Superior temporal gyrus (tissue), 1 donor: ENCODE data around the gene EPHB6.

Experiments used
- DNase-seq: peaks from one replicate; pipeline ENCODE4 v3.0.0-alpha.2; 2016; ENCODE audit errors: extremely low spot score

Gene EPHB6

DNA sequence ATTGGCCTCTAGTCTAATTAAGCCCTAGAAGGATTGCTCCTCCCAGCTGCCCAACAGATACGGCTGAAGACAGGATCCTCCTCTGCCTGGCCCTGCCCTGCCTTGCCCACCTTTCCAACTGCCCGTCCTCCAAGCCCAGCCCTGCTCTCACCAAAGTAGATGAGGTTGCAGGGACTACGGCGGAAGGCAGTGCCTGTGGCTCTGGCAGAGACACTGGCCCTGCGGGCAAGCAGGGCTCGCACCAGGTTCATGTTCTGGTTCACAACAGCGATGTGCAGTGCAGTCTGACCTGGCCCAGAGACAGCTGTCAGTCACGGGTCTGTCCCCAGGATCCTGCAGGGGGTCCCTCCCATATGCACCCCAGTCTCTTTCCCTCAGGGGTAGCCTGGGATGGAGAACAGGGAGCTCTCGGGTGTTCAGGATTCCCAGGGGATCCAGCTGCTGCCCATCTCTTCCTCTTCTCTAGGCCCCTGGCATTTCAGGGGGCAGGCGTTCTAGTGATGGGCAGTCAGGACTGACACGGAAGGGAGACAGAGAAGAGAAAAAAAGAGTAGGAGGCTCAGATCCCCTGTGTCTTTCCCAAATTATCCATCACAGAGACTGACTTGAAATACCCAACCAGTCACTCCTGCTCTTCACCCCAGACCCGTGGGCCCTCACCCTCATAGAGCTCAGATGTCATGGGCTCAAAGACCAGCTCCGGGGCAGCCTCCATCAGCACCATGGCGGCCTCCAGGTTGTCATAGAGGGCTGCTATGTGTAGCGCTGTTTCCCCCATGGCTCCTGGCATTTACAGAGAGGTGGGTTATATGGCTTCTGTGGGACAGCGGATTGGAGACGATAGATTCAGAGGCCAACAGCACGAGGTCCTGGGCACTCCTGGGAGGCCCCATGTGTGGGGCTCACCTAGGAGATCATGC is 22.4 kb downstream of the EPHB6 start:
- no peak for DNase-seq

GRCh38 chr7:142878315-142878714 is 23.4 kb downstream of the EPHB6 start:
- DNase-seq, result no peak

DNA sequence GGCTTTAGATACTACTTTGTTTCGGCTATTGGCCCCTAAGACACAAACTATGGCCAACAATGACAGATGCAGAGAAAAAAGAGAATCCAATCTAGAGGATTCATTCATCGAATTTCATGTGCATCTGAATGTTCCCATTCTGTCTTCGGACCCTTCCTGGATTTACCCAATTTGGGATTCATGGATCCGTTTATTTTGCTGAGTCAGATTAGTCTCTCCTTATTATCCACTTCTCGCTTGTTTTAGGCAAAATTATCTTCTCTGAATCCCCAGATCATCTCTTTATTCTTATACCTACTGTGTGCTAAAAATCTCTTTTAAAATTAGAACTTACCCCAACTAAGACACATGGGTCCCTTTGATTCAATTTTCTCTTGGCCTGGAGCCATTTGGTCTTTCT is 24.2 kb downstream of the EPHB6 start:
- no peak for DNase-seq

DNA sequence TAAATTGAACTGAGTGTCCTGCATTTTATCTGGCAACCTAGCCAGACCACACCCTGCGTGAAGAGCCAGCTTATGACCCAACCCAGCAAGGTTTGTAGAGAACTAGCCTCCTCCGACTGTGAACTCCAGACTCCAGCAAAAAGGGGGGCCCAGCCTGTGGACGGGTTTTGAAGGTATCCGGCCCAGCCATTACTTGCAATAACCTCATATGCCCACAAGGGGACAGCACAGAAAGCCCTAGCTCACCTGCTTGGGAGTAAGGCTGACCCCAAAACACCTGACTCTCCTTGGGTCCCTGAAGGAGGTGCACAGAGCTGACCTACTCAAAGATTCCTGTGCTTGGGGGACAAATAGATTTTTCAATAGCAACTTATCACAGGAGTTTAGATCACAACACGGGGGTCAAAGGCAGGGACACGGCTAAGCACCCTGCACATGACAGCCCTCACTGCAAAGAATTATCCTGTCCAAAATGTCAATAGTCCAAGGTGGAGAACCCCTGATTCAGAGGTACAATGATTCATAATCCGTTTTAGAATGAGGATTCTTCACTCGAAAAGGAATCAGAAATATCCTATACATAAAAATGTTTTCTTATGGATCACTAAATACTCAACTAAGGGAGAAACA is 26.1 kb downstream of the EPHB6 start:
- peak; percentile 29 for DNase-seq

DNA sequence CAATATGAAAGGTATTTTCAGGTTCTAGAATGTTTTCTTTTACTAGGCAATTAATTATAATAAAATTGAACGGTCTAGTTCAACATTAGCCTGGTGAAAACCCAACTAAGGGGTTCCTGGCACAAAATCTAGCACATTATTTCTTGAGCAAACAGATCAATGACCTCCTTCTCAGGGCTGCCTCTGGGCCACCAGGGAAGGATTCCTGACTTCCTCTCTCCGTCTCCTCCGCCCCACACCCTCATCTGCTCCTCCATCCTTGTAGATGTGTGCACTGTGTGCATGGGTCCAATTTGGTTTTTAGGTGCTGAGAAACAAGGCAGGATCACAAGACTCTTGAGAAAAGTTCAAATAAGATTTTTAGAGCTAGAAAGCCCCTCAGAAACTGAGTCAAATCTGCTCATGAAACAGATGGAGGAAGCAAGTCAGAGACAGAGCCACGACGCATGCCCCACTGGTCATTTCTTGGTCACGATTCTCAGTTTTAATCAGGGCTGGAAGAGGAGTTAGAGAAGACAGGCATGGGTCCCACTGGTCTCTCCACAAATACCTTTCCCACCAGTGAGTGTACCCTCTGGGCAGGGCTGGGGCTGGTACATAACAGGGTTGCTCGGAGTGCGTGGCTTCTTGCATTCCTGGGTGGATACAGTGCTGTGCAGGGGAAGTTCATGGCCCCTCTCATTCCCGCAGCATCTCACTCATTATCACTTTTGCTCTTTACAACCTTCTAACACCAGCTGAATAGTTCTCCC is 26.9 kb downstream of the EPHB6 start:
- DNase-seq, result no peak

DNA sequence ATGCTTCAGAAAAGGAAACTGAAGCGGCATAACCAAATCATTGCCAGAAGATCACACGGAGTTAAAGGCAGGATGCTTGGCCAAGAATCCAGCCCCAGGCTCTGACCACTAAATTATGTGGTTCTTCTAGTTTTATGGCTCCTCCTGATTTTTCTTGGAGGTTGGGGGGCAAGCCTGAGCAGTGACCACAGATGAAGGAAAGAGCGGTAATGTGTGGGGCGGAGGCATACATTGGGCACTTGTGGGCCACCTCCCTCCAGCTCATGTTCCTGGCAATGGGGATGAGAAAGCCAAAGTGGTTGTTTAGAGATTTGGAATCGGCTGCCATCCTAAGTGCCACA is 27.4 kb downstream of the EPHB6 start:
- DNase-seq, result no peak

- DNase-seq, result no peak
Observed at GRCh38 chr7:142883145-142883544, 28.3 kb downstream of the EPHB6 start.

GRCh38 chr7:142883571-142884285 is 28.9 kb downstream of the EPHB6 start:
- no peak for DNase-seq

GRCh38 chr7:142884286-142884640 is 29.4 kb downstream of the EPHB6 start:
- no peak for DNase-seq

DNA sequence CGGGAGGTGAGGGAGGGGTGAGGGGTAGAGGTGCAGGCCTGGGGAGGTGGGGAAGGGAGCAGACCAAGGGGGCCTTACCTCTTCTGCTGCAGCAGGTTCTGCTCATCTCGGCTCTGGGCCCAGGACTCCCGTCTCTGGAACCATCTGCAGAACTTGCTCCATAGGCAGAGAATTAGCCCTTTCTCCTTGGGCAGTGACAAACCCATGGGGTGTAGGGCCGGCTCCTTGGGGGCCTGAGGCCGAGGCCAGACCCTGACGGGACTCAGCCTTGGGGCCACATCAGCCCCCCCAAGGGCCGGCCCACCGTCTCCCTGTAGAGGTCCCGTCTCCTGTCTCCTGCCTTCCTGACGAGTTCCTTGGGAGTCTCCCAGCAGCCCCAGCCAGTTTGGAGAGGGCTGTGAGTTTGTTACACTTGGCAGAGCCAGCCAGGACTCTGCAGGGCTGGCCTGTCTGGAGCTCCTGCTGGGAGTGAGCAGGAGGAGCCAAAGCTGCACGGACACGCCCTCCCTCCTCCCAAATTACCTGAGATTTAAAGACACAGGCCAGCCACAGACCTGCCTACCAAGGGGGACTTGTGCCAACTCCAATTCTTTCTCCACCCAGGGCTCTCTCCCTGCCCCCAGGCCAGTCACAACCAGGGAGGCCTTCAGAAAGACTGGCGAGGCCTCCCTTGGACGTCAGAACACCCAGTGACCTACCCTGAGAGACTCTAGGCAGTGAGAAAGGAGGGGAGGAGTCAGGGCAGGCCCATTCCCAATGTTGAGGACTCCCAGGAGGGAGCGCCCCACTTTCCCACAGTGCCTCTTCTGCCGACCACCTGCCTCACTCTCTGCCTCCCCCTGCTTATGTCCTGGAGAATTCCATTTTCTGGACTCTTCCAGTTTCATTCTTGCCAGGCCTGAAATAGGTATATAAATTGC is 30.7 kb downstream of the EPHB6 start, which contains the start of gene TRPV6:
Gene TRPV6 (minus strand): TSS at position 435 of the 920 bp plus-strand sequence.
- no peak for DNase-seq

GRCh38 chr7:142886866-142887265 is 32.0 kb downstream of the EPHB6 start:
- DNase-seq, result no peak

DNA sequence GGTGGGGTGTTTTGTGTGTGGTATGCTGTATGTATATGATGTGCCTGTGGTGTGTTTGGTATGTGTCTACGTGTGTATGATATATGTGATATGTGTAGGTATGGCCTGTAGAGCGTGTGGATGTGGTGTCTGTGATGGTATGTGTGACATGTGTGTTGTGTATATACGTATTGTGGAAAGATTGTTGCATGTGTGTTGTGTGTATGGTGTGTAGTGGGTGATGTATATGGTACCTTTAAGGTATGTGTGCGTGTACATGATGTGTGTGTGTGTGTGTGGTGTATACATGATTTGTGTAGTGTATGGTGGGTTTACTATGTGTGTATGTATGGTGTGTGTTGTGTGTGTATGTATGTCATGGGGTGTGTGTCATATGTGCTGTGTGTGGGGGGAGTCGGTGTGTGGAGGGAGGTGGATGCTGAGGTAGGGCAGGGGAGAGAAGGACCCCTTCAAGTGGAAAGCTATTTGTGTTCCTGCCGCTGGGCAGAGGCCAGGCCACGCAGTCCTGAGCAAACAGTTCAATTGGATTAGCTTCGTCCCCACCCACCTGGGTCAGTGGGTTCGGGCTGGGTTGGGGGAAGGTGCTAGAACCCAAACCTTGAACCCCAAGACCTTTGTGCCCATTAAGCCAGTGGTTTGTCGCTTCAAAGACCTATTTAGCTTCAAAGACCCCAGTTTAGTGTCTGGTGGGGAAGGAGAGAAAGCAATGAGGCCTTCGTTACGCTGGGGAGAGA is 32.6 kb downstream of the EPHB6 start:
- no peak for DNase-seq

GRCh38 chr7:142889816-142890215 is 34.9 kb downstream of the EPHB6 start:
- DNase-seq, result no peak

DNA sequence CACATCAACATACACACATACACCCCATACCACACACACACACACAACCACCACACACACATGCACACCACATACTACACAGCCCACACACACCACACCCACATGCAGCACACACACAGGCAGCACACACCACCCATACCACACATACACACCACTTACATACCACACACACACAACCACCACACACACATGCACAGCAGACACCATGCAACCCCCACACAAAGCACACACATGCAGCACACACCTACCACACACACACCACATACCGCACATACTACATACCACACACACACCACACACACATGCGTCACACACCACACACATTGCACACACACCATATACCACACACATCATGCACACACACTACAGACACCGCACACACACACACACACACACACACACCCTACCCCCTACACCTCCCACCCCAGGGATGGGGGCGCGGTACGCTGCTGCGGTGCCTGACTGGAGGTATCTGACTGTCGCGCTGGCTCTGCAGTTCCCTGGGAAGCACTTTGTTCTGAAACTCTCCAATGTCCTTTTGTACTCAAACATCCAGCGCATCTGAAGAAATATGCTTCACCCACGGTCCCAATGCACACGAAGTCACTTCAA is 36.1 kb downstream of the EPHB6 start:
- DNase-seq, result no peak

- DNase-seq, result no peak
Observed at GRCh38 chr7:142891490-142892082, 36.7 kb downstream of the EPHB6 start.

DNA sequence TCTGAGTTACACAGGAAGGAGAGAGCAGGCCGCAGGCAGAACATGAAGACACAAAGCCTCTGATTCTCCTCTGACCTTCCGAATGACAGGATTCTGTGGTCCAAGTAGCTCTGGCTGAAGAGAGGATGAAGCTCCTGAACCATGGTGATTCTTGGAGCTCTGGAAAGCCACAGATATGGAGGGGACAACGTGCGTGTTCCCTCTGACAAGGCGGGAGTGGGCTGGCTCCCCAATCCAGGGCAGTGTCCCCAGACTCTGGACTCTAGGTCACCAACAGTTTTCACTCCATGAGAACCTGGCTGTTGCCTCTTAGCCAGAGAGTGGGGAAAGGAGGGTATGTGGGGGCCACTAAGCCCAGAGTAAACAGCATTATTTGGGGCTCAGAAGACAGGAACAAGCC is 38.1 kb downstream of the EPHB6 start:
- no peak for DNase-seq

GRCh38 chr7:142894112-142894984 is 39.5 kb downstream of the EPHB6 start:
- DNase-seq, result no peak

DNA sequence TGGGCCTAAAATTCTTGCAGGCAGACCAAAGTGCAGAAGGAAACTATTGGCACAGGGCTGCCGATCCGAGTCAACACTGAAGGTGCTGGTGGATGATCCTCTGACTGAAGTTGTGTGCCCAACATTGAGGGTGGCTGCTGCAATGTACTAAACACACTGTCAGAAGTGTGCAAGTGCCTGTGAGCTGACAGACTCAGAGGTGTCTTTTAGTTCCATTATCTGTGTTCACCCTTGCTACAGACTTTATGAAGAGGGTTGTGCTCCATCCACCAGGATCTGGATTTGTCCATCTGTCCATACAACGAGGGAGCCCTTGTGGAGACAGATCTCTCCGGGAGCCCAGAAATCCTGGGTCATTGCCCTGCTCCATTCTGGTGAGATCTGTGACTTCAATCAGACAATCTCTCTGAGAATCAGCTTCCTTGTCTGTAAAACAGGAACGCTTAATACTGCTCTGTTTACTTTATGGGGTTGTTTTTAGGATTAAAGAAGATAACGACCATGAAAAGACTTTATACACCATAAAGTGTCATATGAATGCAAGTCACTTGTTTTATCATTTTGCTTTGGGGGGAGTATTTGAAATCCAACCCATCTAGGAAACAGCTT is 40.2 kb downstream of the EPHB6 start:
- DNase-seq, result no peak
